Neural progenitor cell (in vitro differentiated cells): ENCODE data around the gene RELN. TPM values are rescaled to one million over a fixed set of nuclear protein-coding genes. Genes with fewer than 3 reads are reported as not detected.

ENCODE experiments used
- DNase-seq: peaks from one replicate; pipeline ENCODE4 v3.0.0-alpha.2; 2016; ENCODE audit warnings: low spot score
- H2AFZ ChIP-seq: fragments of 200-600 bp; sonication (generic); replicated peaks from 2 replicates; pipeline ENCODE4 v1.6.1; 2016; ENCODE audit warnings: antibody characterized with exemption
- H3F3A ChIP-seq: fragments of 200-600 bp; sonication (generic); 2 replicates; pipeline ENCODE4 v1.6.1; 2016; ENCODE audit warnings: antibody characterized with exemption, low read depth
- H3K27ac ChIP-seq: fragments of 200-600 bp; sonication (generic); 2 replicates; pipeline ENCODE4 v1.5.1; 2016; ENCODE audit warnings: mild to moderate bottlenecking
- H3K27me3 ChIP-seq: fragments of 200-600 bp; sonication (generic); 2 replicates; pipeline ENCODE4 v1.6.1; 2016; ENCODE audit warnings: mild to moderate bottlenecking, moderate library complexity
- H3K36me3 ChIP-seq: fragments of 200-600 bp; sonication (generic); 2 replicates; pipeline ENCODE4 v1.5.1; 2016
- H3K4me1 ChIP-seq: fragments of 200-600 bp; sonication (generic); 2 replicates; pipeline ENCODE4 v1.6.1; 2016; ENCODE audit warnings: mixed run types
- H3K4me2 ChIP-seq: fragments of 200-600 bp; sonication (generic); 2 replicates; pipeline ENCODE4 v1.6.1; 2016
- H3K4me3 ChIP-seq: fragments of 200-600 bp; sonication (generic); 2 replicates; pipeline ENCODE4 v1.5.1; 2016
- H3K79me2 ChIP-seq: fragments of 200-600 bp; sonication (generic); 2 replicates; pipeline ENCODE4 v1.6.1; 2016; ENCODE audit warnings: low read depth
- H3K9ac ChIP-seq: fragments of 200-600 bp; sonication (generic); 2 replicates; pipeline ENCODE4 v1.6.1; 2016
- H3K9me3 ChIP-seq: fragments of 200-600 bp; sonication (generic); 2 replicates; pipeline ENCODE4 v1.5.1; 2016; ENCODE audit warnings: low read depth
- H4K20me1 ChIP-seq: fragments of 200-600 bp; sonication (generic); 2 replicates; pipeline ENCODE4 v1.6.1; 2016; ENCODE audit warnings: low read depth
- H3K27ac Mint-ChIP-seq: 3 replicates; pipeline ENCODE4 v1.8.0; 2021; ENCODE audit warnings: mixed read lengths
- H3K27me3 Mint-ChIP-seq: 2 replicates; pipeline ENCODE4 v1.8.0; 2022; ENCODE audit warnings: low read depth, mild to moderate bottlenecking, inconsistent platforms, moderate library complexity, mixed read lengths; ENCODE audit not compliant: insufficient read depth
- H3K36me3 Mint-ChIP-seq: 3 replicates; pipeline ENCODE4 v1.8.0; 2021; ENCODE audit warnings: mixed read lengths
- H3K4me1 Mint-ChIP-seq: 3 replicates; pipeline ENCODE4 v1.8.0; 2021; ENCODE audit warnings: mixed read lengths
- H3K4me3 Mint-ChIP-seq: 3 replicates; pipeline ENCODE4 v1.8.0; 2021; ENCODE audit warnings: mild to moderate bottlenecking, moderate library complexity, mixed read lengths
- H3K9me3 Mint-ChIP-seq: 3 replicates; pipeline ENCODE4 v1.8.0; 2020; ENCODE audit warnings: mixed read lengths
- EZH2 ChIP-seq: fragments of 200-600 bp; sonication (generic); IDR thresholded peaks from 2 replicates; pipeline ENCODE4 v1.6.1; 2017; ENCODE audit warnings: antibody characterized with exemption, mild to moderate bottlenecking, moderate library complexity
- EZH2phosphoT487 ChIP-seq: fragments of 200-600 bp; sonication (generic); IDR thresholded peaks from 2 replicates; pipeline ENCODE4 v1.6.1; 2017; ENCODE audit warnings: antibody characterized with exemption
- total RNA-seq: library from RNA; depleted of rRNA; stranded (reverse); fragments of >200 nt; gene quantifications from 2 replicates; pipeline ENCODE4 v1.2.3, GENCODE V29; 2015; ENCODE audit warnings: low replicate concordance
- TF ChIP-seq, protein P1 (sequence below): fragments of 200-600 bp; sonication (generic); IDR thresholded peaks from 2 replicates; pipeline ENCODE4 v1.5.1; 2017; ENCODE audit warnings: antibody characterized with exemption, mild to moderate bottlenecking

The RELN gene
- total RNA-seq, 1 donor from 2014 or later = 0.02 TPM

- Histone ChIP-seq H3K4me2 (no peak overlapping the region), H3K27me3 (no peaks in the 10 kb centered on the region), H3K9me3 (no peaks in the 10 kb centered on the region), H2AFZ (no peak overlapping the region), H3K4me1 (no peaks in the 10 kb centered on the region), H3K9ac (no peak overlapping the region), H3K36me3 (no peaks in the 10 kb centered on the region), H4K20me1 (no peaks in the 10 kb centered on the region), H3F3A (no peaks in the 10 kb centered on the region), H3K4me3 (no peak overlapping the region), H3K27ac (no peak overlapping the region), H3K79me2 (no peaks in the 10 kb centered on the region)
- no peak overlapping the region for H3K27ac Mint-ChIP-seq
- no peaks in the 10 kb centered on the region for H3K36me3 Mint-ChIP-seq
- no peaks in the 10 kb centered on the region for H3K9me3 Mint-ChIP-seq
- no peak overlapping the region for H3K4me3 Mint-ChIP-seq
- no peaks in the 10 kb centered on the region for H3K27me3 Mint-ChIP-seq
- no peak for DNase-seq
- TF ChIP-seq, protein P1, sequence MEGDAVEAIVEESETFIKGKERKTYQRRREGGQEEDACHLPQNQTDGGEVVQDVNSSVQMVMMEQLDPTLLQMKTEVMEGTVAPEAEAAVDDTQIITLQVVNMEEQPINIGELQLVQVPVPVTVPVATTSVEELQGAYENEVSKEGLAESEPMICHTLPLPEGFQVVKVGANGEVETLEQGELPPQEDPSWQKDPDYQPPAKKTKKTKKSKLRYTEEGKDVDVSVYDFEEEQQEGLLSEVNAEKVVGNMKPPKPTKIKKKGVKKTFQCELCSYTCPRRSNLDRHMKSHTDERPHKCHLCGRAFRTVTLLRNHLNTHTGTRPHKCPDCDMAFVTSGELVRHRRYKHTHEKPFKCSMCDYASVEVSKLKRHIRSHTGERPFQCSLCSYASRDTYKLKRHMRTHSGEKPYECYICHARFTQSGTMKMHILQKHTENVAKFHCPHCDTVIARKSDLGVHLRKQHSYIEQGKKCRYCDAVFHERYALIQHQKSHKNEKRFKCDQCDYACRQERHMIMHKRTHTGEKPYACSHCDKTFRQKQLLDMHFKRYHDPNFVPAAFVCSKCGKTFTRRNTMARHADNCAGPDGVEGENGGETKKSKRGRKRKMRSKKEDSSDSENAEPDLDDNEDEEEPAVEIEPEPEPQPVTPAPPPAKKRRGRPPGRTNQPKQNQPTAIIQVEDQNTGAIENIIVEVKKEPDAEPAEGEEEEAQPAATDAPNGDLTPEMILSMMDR = no peak
- TF ChIP-seq EZH2 (no peak), EZH2phosphoT487 (no peak)
- H3K4me1 Mint-ChIP-seq = peaks cover 2% of the 10 kb centered on the region
Observed at GRCh38 chr7:103664577-103664976, 324.9 kb downstream of the RELN start.

- no peak overlapping the region for H3K4me3 ChIP-seq
- no peaks in the 10 kb centered on the region for H3K27me3 ChIP-seq
- H3K4me1 Mint-ChIP-seq = peaks cover 2% of the 10 kb centered on the region
- DNase-seq = no peak
- no peaks in the 10 kb centered on the region for H3K4me1 ChIP-seq
- no peaks in the 10 kb centered on the region for H3K9me3 ChIP-seq
- H3K79me2 ChIP-seq = no peaks in the 10 kb centered on the region
- TF ChIP-seq, protein P1 = no peak
- TF ChIP-seq EZH2phosphoT487 = no peak
- no peak for TF ChIP-seq EZH2
- no peak overlapping the region for H2AFZ ChIP-seq
- H3K4me3 Mint-ChIP-seq = no peak overlapping the region
- no peaks in the 10 kb centered on the region for H3K27me3 Mint-ChIP-seq
- H3K36me3 ChIP-seq = no peaks in the 10 kb centered on the region
- H3K27ac Mint-ChIP-seq = no peak overlapping the region
- H4K20me1 ChIP-seq = no peaks in the 10 kb centered on the region
- no peaks in the 10 kb centered on the region for H3K36me3 Mint-ChIP-seq
- H3F3A ChIP-seq = no peaks in the 10 kb centered on the region
- H3K27ac ChIP-seq = no peak overlapping the region
- H3K9me3 Mint-ChIP-seq = no peaks in the 10 kb centered on the region
- no peak overlapping the region for H3K4me2 ChIP-seq
- H3K9ac ChIP-seq = no peak overlapping the region
Observed at GRCh38 chr7:103660455-103661371, 328.7 kb downstream of the RELN start.

GRCh38 chr7:103658055-103659005 is 331.1 kb downstream of the RELN start:
- H3K4me2 ChIP-seq = no peak overlapping the region
- H2AFZ ChIP-seq = no peak overlapping the region
- no peaks in the 10 kb centered on the region for H3K36me3 ChIP-seq
- H3K27ac ChIP-seq = no peak overlapping the region
- H3K27me3 ChIP-seq = no peaks in the 10 kb centered on the region
- Mint-ChIP-seq H3K27me3 (no peaks in the 10 kb centered on the region), H3K9me3 (no peaks in the 10 kb centered on the region), H3K4me1 (peaks cover 2% of the 10 kb centered on the region), H3K4me3 (no peak overlapping the region), H3K27ac (no peak overlapping the region), H3K36me3 (no peaks in the 10 kb centered on the region)
- no peak for DNase-seq
- H3K4me1 ChIP-seq = no peaks in the 10 kb centered on the region
- TF ChIP-seq EZH2phosphoT487 = no peak
- no peak for TF ChIP-seq EZH2
- TF ChIP-seq, protein P1 = no peak
- H3K79me2 ChIP-seq = no peaks in the 10 kb centered on the region
- no peak overlapping the region for H3K9ac ChIP-seq
- no peaks in the 10 kb centered on the region for H3F3A ChIP-seq
- no peaks in the 10 kb centered on the region for H3K9me3 ChIP-seq
- H4K20me1 ChIP-seq = no peaks in the 10 kb centered on the region
- H3K4me3 ChIP-seq = no peak overlapping the region
